GM12892 (cell line): ENCODE results near the gene ATXN1.

ENCODE experiments used
- POLR2A ChIP-seq: IDR thresholded peaks from 2 replicates; pipeline ENCODE4 v1.6.1; 2011; ENCODE audit warnings: low read depth, low read length, control low read depth
- POLR2AphosphoS5 ChIP-seq: IDR thresholded peaks from 2 replicates; pipeline ENCODE4 v1.6.1; 2011; ENCODE audit warnings: low read depth, low read length, control low read depth

DNA sequence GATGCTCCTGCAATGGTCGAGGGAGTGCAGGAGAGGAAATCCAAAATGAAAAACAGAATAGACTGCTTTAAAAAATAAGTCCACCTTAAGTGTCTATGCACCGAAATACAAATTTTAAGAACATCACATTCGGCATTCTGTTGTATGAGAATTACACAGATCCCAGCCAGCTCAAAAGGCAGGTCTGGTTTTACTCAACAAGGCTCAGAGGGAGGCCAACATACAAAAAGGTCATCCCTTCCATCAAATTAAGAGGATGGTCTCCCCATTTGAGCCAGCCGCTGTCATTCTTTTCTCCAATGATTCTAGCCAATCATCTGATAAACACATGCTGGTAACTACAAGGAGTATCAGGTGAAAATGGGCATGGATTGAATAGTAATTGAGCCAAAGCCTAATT is 7.9 kb downstream of the ATXN1 start:
- no peak for TF ChIP-seq POLR2A
- no peak for TF ChIP-seq POLR2AphosphoS5
